Keratinocyte (primary cell): ENCODE results near the gene TRIM77. TPM values are rescaled to one million over a fixed set of nuclear protein-coding genes. Genes with fewer than 3 reads are reported as not detected.
A peak's percentile ranks its signal among the peaks of the same experiment; 100 is the strongest.
"Not testable (repeated sequence)": the region's sequence is repeated elsewhere in the genome, so short reads cannot be mapped to it uniquely, and the experiment has no call there.

ENCODE experiments used
- DNase-seq: peaks from one replicate; pipeline ENCODE4 v3.0.0-alpha.2; 2011; ENCODE audit warnings: low read depth, missing footprints, low spot score
- FAIRE-seq: peaks from 2 replicates; lab custom pipeline; 2011; peaks lifted over from hg19 to GRCh38; lab: Jason Lieb, UNC
- H2AFZ ChIP-seq: 2 replicates; pipeline ENCODE4 v1.6.0; 2012; ENCODE audit warnings: low read length, control low read depth, inconsistent platforms; ENCODE audit not compliant: control insufficient read depth
- H3K27ac ChIP-seq: 2 replicates; pipeline ENCODE4 v1.5.1; 2011; ENCODE audit warnings: low read length; ENCODE audit not compliant: control insufficient read depth, insufficient read depth
- H3K27me3 ChIP-seq: 3 replicates; pipeline ENCODE4 v1.6.0; 2011; ENCODE audit warnings: low read length; ENCODE audit not compliant: control insufficient read depth, insufficient read depth; ENCODE audit errors: extremely low read depth
- H3K36me3 ChIP-seq, 2 experiments: 2 replicates in 1 of 2; 3 replicates in 1 of 2; pipeline ENCODE4 v1.5.1; 2011; ENCODE audit warnings: low read length in 2 of 2, mild to moderate bottlenecking in 1 of 2; ENCODE audit not compliant: control insufficient read depth in 2 of 2, insufficient read depth in 2 of 2; ENCODE audit errors: extremely low read depth in 1 of 2
- H3K4me1 ChIP-seq: 3 replicates; pipeline ENCODE4 v1.5.1; 2011; ENCODE audit warnings: low read length; ENCODE audit not compliant: control insufficient read depth, insufficient read depth; ENCODE audit errors: extremely low read depth
- H3K4me2 ChIP-seq: 3 replicates; pipeline ENCODE4 v1.6.0; 2011; ENCODE audit warnings: low read depth, low read length; ENCODE audit not compliant: control insufficient read depth, insufficient read depth; ENCODE audit errors: extremely low read depth
- H3K4me3 ChIP-seq, 3 experiments: fragments of 200-600 bp in 1 of 3; sonication (generic) in 1 of 3; 2 replicates in 2 of 3; 3 replicates in 1 of 3; pipeline ENCODE4 v1.5.1; 2011 to 2016; ENCODE audit warnings: low read length in 3 of 3, mild to moderate bottlenecking in 3 of 3, control low read depth in 2 of 3, inconsistent platforms in 1 of 3, low read depth in 1 of 3, mixed read lengths in 1 of 3, mixed run types in 1 of 3, moderate library complexity in 1 of 3; ENCODE audit not compliant: control insufficient read depth in 2 of 3, insufficient read depth in 2 of 3; ENCODE audit errors: extremely low read depth in 1 of 3
- H3K79me2 ChIP-seq: 2 replicates; pipeline ENCODE4 v1.6.0; 2012; ENCODE audit warnings: low read length; ENCODE audit not compliant: control insufficient read depth, insufficient read depth
- H3K9ac ChIP-seq: 3 replicates; pipeline ENCODE4 v1.6.0; 2011; ENCODE audit warnings: low read length; ENCODE audit not compliant: control insufficient read depth, insufficient read depth; ENCODE audit errors: extremely low read depth
- H3K9me1 ChIP-seq: 3 replicates; pipeline ENCODE4 v1.6.0; 2011; ENCODE audit warnings: low read length; ENCODE audit not compliant: control insufficient read depth, insufficient read depth; ENCODE audit errors: extremely low read depth
- H3K9me3 ChIP-seq: 2 replicates; pipeline ENCODE4 v1.5.1; 2012; ENCODE audit warnings: low read depth, low read length; ENCODE audit not compliant: control insufficient read depth
- H4K20me1 ChIP-seq: 3 replicates; pipeline ENCODE4 v1.6.0; 2011; ENCODE audit warnings: low read length; ENCODE audit not compliant: control insufficient read depth, insufficient read depth; ENCODE audit errors: extremely low read depth
- CTCF ChIP-seq, 3 experiments: IDR thresholded peaks in 1 of 3; conservative IDR thresholded peaks in 1 of 3; optimal IDR thresholded peaks in 1 of 3; 2 replicates in 2 of 3; 3 replicates in 1 of 3; pipeline versions ENCODE3 to v1.5.1; 2011; ENCODE audit warnings: low read length in 3 of 3, mild to moderate bottlenecking in 3 of 3, moderate library complexity in 2 of 3, control low read depth in 1 of 3, inconsistent platforms in 1 of 3; ENCODE audit not compliant: insufficient read depth in 2 of 3; ENCODE audit errors: extremely low read depth in 1 of 3
- dilution Hi-C: fragments of 300-500 bp; cut with MboI; formaldehyde crosslinking; loops from one replicate; pipeline ENCODE4 v1.7.0; 2020; ENCODE audit warnings: low sequenced_read_pairs; ENCODE audit not compliant: extremely low pct_ligation_motif_present
- polyA plus RNA-seq, 5 experiments: library from polyadenylated mRNA; depleted of rRNA in 3 of 5; stranded (reverse) in 3 of 5; stranded (forward) in 1 of 5; unstranded in 1 of 5; fragments of >200 nt; gene quantifications; 1 replicate in 1 of 5; 2 replicates in 3 of 5; 3 replicates in 1 of 5; pipeline versions ENCODE4 v1.2.1 to v1.2.3, GENCODE V29; 2011 to 2012; ENCODE audit warnings: missing spikeins in 2 of 5, low read depth in 1 of 5, low replicate concordance in 1 of 5

Gene TRIM77
- polyA plus RNA-seq, 1 donor (not counting 4 experiments of a cell fraction or from before 2014, with no cell fraction given), result not detected

GRCh38 chr11:89675383-89675782 is 34.7 kb upstream of the TRIM77 start:
- dilution Hi-C loops, DNase-seq, H3K4me1 ChIP-seq, H3K27ac ChIP-seq, H3K27me3 ChIP-seq, H3K9ac ChIP-seq, H4K20me1 ChIP-seq, H3K4me3 ChIP-seq, H3K9me3 ChIP-seq, FAIRE-seq, H3K36me3 ChIP-seq, H2AFZ ChIP-seq, H3K9me1 ChIP-seq, H3K79me2 ChIP-seq, H3K4me2 ChIP-seq: not testable (repeated sequence)
- peak in 1 of 3 experiments; percentile 12 for TF ChIP-seq CTCF (optimal IDR thresholded peaks at IDR 0.05 in 1 of 3, IDR thresholded peaks at IDR 0.05 in 1 of 3, conservative IDR thresholded peaks at IDR 0.05 in 1 of 3; ENCODE audit: extremely low read depth in 1 of 3, insufficient read depth in 2 of 3, low read length in 3 of 3)

GRCh38 chr11:89675948-89676347 is 34.2 kb upstream of the TRIM77 start:
- dilution Hi-C loops, H3K9me1 ChIP-seq, H3K4me1 ChIP-seq, H3K79me2 ChIP-seq, DNase-seq, FAIRE-seq, H3K4me2 ChIP-seq, H3K27ac ChIP-seq, H3K9me3 ChIP-seq, H3K27me3 ChIP-seq, H2AFZ ChIP-seq, H4K20me1 ChIP-seq, H3K9ac ChIP-seq, H3K4me3 ChIP-seq, H3K36me3 ChIP-seq: not testable (repeated sequence)

GRCh38 chr11:89707080-89707479 is 3.0 kb upstream of the TRIM77 start:
- H3K4me2 ChIP-seq, H3K4me1 ChIP-seq, H3K79me2 ChIP-seq, dilution Hi-C loops, FAIRE-seq, DNase-seq, H3K9me3 ChIP-seq, H3K27ac ChIP-seq, H2AFZ ChIP-seq, H3K27me3 ChIP-seq, H4K20me1 ChIP-seq, H3K9me1 ChIP-seq, H3K4me3 ChIP-seq, H3K9ac ChIP-seq, H3K36me3 ChIP-seq: not testable (repeated sequence)

- H3K79me2 ChIP-seq, DNase-seq, H3K27me3 ChIP-seq, H3K9ac ChIP-seq, dilution Hi-C loops, FAIRE-seq, H4K20me1 ChIP-seq, H3K9me1 ChIP-seq, H3K4me2 ChIP-seq, H2AFZ ChIP-seq, H3K27ac ChIP-seq, H3K4me1 ChIP-seq, H3K4me3 ChIP-seq, H3K9me3 ChIP-seq, H3K36me3 ChIP-seq: not testable (repeated sequence)
Observed at GRCh38 chr11:89724866-89725498, 14.9 kb downstream of the TRIM77 start.
